Upper lobe of left lung (tissue), 4 donors: Measurements from ENCODE around the gene KIF22.

Experiments
- CTCF ChIP-seq, 6 experiments: fragments of 450-650 bp in 4 of 6; fragments of 200-600 bp in 2 of 6; sonication (generic) in 2 of 6; IDR thresholded peaks; one replicate each; pipeline ENCODE4 v1.5.1; 2016 to 2019; ENCODE audit warnings: antibody characterized with exemption in 6 of 6
- EP300 ChIP-seq, 4 donors: sonication (generic); formaldehyde crosslinking; IDR thresholded peaks; one replicate each; pipeline ENCODE4 v1.5.1; 2017; ENCODE audit warnings: antibody characterized with exemption in 4 of 4, control low read depth in 2 of 4
- POLR2A ChIP-seq, 4 donors: fragments of 450-650 bp; IDR thresholded peaks; one replicate each; pipeline ENCODE4 v1.5.1; 2016 to 2017; ENCODE audit warnings: antibody characterized with exemption in 4 of 4, mild to moderate bottlenecking in 2 of 4
- POLR2AphosphoS5 ChIP-seq, 2 donors: sonication (generic); formaldehyde crosslinking; IDR thresholded peaks; one replicate each; pipeline ENCODE4 v1.5.1; 2017; ENCODE audit warnings: antibody characterized with exemption in 2 of 2

GRCh38 chr16:29820730-29821642 is 30.4 kb downstream of the KIF22 start:
- TF ChIP-seq EP300 (IDR thresholded peaks at IDR 0.05) (no peak), CTCF (IDR thresholded peaks at IDR 0.05) (no peak), POLR2AphosphoS5 (IDR thresholded peaks at IDR 0.05) (peak; percentile 48 to 87), POLR2A (IDR thresholded peaks at IDR 0.05) (peak in 3 of 4 donors; percentile 48 to 76 (median 60))
